NCI-H2029 (cell line): ENCODE data around the gene FDX1.

ENCODE experiments used
- DNase-seq: peaks from one replicate; lab custom pipeline; 2025; lab: John Stamatoyannopoulos, UW

Gene FDX1

DNA sequence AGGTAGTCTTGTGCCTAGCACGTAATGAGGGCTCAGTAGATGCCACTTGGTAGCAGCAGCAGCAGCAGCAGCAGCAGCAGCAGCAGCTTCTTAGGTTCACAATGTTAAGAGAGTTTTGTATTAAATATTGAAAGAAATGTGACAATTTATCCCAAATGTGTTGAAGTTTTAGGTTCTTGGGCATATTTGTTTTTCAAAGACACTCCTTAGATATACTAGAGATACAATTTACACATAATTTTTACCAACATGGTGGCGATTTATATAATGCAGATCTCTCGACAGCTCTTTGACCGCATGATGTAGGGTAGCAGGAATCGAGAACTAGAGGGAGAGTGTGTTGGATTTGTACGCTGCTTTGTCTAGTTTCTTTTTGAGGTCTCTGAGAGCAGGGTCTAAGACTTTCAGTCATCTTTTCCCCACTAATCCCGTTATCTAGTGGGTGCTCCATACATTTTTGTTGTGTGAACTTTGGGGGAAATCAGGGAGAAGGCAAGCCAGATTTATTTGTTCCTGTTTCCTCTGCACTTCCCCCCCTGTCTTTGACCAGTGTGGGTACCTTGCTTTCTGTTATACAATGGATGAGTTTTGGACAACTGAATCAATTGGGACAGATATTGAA, 1.4 kb downstream of the FDX1 start:
- DNase-seq = no peak

DNA sequence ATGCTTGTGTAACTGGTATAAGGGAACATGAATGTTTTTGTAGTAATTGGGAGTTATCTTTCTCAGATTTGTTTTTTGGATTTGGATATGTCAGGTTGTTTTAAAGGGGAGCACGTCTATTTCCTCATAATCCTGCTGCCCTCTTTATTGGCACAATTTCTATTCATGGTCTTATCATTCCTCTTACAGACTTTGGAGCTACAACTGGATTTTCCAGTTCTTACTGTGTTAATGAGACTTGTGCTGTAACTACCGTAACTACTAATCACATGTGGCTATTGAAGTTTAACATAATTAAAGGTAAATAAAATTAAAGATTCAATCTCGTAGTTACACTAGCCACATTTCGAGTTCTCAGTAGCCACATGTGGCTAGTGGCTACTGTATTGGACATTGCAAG, 1.9 kb downstream of the FDX1 start:
- no peak for DNase-seq

DNA sequence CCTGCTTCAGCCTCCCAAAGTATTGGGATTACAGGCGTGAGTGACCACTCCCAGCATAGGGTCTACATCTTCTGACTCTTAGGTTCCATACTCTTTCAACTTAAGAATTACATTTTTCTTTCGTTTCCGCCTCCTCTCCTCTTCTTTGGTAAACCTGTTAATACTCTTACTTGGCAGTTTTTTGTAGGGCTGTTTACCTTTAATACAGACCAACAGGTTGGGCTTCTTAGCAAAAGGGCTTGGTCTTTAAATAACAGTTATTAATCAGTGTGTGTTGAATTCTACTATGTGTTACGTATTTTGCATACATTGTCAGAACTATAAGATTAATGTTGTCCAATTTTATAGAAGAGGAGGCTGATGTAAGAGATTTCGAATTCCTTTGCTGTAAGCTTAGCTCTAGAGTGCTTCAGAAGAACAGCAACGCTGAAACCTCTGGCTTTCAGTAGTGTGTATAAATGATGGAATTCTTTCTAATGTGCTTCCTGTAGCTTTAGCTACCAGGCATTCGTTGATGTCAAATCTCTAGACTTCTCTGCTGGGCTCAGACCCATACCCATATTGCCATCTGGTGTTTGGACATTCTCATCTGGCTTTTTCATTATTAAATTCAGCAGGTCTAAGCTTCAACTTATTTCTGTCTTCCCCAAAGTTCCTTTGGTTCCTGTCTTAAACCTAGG, 3.1 kb downstream of the FDX1 start:
- no peak for DNase-seq

DNA sequence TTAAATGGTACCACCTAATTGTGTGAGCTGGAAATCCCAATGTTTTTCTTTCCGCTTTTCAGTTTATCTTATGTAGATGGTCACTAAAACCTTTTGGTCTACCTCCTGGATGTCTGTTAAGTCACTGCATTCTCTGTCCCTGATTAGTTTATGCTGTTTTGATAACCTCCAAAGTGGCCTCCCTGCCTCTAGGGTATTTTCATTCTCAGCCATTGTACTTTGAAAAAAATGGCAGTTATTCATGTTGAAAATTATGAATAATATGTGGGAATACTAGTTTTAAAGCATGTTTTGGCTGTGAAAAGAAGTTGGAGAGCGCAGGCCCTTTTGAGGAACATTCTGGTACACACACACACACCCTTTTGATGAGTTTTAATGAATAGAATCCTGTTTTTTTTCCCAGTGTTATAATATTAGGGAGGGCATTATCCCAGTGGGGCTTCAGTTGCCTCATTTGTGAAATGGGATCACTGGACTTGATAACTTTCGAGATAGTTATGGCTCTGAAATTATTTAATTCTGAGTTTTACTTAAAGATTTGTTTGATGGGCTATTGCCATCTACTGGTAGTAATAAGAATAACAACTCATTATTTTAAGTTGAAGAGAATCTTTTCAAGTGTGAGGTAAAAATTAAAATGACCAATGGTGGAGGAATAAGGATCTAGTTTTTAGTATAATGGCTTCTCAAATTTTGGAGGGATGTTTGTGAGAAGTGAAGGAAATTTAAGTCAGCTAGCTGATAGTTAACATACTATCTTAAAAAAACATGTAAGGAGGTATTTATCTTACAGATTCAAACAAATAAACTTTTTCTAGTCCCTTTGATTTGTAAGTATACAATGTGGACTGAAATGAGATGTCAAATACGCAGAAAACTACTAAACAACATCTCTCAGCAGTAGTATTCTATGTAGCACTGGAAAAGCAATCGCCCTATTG, 3.9 kb downstream of the FDX1 start:
- peak; percentile 21 for DNase-seq

DNA sequence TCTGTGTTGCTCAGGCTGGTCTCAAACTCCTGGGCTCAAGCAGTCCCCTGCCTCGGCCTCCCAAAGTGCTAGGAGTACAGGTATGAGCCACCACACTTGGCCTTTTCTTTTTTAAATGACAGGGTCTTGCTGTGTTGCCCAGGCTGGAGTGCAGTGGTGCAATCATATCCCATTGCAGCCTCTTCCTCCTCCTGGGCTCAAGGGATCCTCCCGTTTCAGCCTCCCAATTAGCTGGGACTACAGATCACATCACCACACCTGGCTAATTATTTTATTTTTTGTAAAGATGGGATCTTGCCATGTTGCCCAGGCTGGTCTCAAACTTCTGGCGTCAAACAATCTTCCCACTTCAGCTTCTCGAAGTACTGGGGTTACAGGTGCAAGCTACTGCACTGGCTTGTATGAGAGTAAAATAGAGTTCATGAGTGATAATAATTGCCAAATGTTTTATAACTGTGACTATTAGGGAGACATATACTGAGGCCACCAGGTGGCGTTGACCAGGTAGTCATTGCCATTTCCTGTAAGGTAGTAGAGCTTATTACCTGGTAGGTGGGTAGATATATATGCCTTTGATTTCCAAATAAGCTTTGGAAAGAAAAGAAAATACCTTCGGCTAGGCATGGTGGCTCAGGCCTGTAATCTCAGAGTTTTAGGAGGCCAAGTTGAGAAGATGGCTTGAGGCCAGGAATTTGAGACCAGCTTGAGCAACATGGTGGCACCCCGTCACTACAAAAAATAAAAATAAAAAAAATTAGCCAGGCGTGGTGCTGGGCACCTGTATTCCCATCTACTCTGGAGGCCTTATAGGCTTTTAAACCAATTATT, 5.4 kb downstream of the FDX1 start:
- peak; percentile 16 for DNase-seq

DNA sequence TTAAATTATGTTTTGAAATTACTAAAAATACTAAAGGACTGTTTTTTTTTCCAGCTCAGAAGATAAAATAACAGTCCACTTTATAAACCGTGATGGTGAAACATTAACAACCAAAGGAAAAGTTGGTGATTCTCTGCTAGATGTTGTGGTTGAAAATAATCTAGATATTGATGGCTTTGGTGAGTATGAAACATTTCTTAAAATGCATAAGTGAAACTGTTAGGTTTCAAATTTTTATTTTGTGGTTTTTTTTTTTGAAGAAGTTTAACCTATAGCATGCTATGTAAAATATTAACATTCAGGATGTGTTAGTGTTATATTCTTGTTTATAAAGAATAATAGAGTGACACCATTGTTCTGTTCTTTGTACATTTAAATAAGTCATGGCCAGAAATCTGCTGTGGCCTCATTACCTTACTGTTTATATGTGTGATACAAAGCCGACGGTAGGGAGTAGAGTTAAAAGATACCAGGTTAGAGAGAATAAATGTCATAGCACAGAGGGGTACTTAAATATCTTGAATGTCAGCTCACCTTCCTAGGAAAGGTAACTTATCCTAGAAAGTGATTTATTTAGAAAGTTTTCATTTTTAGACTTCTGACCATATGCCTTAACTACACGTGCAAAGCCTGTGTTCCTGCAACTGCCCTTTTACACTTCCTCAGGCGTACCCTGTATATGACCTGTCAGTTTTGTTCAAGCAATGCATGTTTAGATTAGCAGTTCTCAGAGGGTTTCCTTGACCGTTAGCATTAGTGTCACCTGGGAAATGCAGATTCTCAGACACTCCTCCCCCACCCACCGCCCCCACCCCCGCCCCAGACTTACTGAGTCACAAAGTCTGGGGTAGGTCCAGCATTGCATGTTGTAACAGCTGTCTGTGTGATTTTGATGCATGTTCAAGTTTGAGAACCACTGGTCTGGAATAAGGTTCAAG, 6.3 kb downstream of the FDX1 start:
- no peak for DNase-seq

DNA sequence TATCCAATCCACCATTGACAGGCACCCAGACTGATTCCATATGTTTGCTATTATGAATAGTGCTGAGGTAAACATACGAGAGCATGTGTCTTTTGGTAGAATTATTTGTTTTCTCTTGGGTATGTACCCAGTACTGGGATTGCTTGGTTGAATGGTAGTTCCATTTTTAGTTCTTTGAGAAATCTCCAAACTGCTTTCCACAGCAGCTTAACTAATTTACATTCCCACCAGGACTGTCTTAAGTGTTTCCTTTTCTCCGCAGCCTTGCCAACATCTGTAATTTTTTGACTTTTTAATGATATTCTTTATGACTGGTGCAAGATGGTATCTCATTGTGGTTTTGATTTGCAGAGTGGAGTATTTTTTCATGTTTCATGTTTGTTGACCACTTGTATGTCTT, 8.3 kb downstream of the FDX1 start:
- DNase-seq = no peak

DNA sequence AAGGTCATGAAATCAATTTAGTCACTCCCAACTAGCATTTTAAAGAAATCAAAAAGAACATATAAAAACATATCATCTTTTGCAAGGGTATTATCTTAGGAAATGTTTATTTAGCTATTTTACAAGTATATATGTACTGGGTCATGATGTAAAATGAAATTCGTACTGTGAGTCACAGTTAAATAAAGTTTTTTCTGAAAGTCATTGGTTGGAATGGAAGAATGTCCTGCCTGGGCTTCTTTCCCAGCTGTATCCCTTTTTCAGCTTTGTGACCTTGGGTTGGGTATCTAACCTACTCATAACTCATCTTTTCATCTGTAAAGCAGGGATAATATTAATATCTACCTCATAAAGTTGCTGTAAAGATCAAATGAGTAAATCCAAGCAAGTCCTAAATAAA, 15.7 kb downstream of the FDX1 start:
- no peak for DNase-seq

DNA sequence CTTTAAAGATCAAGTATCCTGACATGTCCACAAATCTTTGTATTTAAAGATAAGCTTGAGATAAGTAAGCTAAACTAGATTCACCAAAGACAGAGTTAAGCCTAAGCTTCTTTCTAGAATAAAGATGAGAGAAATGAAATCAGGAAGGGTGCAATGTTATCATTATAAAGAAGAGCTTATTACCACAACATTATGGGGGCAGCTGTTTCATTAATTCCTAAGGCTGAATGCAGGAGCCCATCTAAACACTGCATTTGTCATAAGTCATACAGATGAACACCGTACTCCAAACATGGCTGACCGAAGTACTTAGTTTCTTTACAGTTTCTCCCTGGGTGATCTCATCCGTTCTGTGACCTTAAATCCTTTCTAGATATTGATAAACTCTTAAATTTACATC, 16.3 kb downstream of the FDX1 start:
- DNase-seq = no peak

DNA sequence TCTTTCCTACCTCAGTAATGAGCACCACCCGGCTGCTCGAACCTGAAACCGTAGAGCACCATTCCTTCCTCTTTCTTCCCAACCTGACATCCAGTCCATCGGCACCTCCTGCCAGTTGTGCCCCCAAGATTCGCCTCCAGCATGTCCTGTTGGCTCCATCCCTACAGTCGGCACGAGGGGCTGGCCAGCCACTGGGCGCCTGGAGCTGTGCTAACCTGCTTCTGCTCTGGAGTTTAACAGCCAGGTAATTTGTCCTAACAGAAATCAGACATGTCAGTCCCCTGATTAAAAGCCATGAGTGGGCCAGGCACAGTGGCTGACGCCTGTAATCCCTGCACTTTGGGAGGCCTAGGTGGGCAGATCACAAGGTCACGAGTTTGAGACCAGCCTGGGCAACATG, 16.8 kb downstream of the FDX1 start:
- DNase-seq = no peak

DNA sequence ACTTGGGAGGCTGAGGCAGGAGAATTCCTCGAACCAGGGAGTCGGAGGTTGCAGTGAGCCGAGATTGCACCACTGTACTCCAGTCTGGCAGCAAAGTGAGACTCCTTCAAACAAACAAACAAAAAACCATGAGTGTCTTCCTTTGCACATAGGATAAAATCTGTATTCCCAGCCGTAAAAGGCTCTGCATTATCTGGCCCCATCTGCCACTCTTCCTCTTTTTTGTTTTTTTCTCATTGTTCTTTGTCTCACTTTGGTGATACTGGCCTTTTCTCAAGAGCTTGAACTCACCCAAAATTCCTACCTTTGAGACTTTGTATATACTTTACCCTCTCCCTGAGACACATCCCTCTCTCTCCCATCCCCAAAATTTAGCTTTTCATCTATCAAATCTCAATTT, 17.6 kb downstream of the FDX1 start:
- DNase-seq = no peak

DNA sequence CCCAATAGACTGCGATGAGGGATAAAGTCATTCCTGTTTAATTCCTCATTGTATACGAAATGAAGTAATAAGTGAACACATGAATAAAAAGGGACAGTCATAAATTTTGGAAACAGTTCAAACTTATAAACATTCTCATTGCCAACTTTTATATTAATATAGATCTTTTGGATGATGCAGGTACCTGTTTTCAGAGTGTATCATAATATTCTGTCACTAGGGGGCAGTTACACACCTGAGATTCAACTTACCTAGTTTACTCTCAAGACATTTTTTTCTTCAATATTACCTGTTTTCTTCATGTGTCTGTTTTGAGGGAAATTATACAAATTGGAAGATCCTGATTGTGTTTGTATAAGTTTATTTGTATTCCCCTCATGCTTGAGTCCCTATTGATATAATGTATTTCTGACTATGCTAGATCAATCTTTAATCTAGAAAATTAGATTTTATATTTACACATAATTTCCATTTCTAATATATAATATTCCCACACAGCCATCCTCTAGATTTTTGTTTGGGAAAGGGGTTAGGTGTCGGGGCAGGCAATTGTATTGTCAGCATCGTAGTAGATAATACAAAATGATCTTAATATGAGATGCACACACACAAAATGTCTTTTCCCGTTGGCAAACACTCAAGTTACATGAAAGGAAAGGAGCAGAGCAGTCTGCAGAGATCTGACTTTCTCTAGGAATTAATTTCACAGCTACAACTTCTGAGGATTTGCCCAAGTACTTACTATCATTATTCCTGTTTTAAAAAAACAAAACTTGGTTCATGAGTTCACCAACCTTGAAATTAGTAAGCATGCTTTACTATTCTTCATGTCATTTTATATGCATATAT, 18.4 kb downstream of the FDX1 start:
- no peak for DNase-seq

DNA sequence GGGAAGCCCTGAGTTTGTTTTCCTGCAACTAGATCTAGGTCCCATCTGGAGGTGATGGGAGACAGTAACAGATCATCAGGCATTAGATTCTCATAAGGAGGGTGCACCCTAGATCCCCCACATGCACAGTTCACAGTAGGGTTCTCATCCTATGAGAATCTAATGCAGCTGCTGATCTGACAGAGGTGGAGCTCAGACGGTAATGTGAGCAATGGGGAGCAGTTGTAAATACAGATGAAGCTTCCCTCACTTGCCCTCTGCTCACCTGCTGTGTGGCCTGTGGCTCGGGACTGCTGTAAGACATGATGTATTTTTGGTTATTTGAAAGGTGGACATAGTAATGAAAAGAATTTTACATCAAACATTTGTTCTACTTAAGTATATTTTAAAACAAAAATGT, 20.5 kb downstream of the FDX1 start:
- no peak for DNase-seq

DNA sequence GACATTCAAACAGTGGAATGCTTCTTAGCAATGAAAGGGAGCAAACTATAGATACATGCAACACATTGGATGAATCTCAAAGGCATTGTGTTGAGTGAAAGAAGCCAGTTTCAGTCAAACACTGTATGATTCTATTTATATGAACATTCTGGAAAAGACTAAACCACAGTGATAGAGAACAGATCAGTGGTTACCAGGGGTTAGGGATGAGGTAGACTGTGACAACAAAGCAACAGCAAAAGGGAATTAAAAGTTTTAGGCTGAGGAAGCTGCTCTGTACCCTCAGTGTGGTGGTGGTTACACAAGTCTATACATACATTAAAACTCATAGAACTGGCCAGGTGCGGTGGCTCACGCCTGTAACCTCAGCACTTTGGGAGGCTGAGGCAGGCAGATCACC, 23.0 kb downstream of the FDX1 start:
- DNase-seq = no peak

DNA sequence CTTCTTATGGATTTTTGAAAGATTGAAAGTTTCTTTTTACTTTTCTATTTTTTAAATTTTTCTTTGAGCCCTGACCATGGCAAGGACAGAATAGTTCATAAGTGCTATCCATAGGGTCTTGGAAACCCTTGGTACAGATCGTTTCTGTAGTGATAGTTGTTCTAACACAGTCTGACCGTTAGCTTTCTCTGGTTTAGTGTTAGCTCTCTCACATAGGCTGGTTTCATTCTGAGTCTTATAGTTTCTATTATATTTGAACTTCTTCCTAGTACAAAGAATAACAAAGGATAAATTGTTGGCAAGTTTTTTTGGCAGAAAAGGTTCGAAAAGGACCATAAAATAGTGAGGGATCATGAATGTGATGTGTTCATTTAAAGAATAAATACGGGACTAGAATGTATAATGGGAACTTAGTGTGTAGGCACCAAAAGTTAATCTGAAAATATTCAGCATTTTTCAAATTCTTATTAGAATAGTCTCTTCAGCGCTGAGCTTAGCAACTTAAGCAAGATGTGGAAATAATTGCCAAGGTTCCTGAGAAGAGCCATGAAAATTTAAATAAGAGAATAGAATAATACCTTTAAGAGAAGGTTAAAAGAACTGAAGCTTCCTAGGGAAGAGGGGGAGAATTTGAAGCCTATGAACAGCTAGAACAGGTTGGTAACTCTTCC, 24.1 kb downstream of the FDX1 start:
- no peak for DNase-seq

DNA sequence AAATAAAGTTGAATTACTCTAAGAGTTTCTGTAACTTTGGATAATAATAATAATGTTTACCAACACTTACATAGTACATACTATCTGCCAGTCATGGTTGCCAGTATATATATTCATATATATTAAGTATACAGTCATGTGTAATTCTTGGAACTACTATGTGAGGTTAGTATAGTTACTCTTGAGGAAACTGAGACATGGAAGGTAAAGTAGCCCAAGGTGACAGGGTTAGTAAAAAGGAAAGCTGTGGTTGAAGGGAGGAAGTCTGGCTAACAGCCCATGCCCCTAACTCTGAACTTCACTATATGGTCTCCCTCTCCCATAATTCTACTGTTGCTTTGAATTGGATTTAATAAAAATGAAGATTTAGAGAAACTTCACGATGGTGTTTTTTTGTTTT, 24.9 kb downstream of the FDX1 start:
- DNase-seq = no peak

DNA sequence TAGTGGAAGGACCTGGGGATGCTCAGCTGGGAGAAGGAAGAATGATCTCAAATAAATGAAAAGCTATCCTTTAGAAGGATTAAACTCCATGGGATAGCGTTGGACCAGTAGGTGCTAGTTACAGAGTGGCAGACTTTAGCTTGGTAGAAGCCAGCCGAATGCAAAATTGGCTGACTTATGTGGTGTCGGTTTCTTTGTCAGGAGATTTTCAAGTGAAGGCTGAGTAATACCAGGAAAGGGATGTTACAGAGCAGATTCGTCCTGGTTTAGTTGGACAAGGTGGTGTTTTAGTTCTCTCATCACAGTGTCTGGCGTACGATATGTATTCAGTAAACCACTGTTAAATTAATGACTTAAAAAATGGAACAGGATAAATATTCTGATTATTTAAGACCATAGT, 26.0 kb downstream of the FDX1 start:
- no peak for DNase-seq

DNA sequence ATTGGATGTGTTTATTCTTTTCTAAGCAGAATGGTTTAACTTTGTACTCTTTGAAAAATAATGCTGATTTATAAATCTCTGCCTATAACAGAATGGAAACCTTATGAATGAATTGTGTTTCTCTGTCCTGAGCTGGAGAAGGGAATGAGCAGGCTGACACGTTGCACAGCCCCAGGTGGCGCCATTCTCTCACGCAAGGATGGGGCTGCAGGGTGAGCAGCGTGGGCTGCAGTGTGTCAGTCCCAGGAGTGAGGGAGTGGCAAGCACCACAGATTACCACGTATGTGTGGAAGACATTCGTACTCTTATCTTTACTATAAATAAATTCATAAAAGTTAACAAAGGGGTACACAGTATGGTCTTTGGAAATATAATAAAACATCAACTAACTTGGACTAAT, 33.4 kb downstream of the FDX1 start:
- DNase-seq = peak; percentile 10

DNA sequence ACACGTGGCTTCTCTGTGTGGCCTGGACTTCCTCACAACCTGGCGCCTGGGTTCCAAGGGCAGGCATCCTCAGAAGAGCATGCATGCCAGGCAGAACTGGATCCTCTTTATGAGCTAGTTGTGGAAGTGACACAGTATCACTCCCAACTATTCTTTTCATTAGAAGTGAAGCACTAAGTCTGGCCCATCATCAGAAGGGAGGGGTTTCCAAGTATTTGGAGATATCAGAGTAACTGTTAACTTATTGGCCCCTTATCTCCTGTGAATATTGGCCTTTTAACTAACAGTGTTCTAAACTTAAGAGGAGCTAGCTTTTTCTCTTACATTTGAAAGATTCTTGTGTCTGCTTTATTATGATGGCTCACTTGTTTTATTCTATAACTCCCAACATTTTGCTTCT, 35.5 kb downstream of the FDX1 start:
- no peak for DNase-seq

DNA sequence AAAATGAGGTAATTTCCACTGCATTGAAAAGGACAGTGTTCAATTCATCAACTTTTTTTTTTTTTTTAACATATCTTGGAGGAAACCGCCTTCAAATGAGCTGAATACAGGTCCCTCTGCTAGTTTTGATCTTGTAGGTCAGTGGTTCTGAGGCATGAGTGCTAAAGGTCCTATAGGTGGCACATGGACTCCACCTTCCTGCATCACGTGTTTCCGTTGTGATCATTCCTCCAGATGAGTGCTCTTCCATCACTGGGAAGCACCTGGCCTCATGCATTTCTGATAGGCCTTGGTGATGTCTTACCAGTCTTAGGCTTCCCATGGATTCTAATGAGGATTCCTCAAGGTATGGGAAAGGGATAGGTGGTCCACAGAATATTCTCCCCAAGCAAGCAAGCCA, 37.8 kb downstream of the FDX1 start:
- no peak for DNase-seq
